Memory B cell (primary cell): ENCODE measurements around the gene OXT.

Experiments
- ATAC-seq: fragments of 150-1000 bp; cut with Tn5 transposase; 2 replicates; pipeline ENCODE4 v1.10.0; 2021; ENCODE audit warnings: low read depth, mild to moderate bottlenecking, moderate library complexity
- DNase-seq, 2 donors: peaks; one replicate each; pipeline ENCODE4 v3.0.0; 2022; ENCODE audit warnings: low spot score in 2 of 2
- H3K27ac Mint-ChIP-seq: one replicate; pipeline ENCODE4 v1.8.0; 2022; ENCODE audit warnings: mild to moderate bottlenecking, moderate library complexity, mixed read lengths
- H3K27me3 Mint-ChIP-seq: one replicate; pipeline ENCODE4 v1.8.0; 2022; ENCODE audit warnings: mixed read lengths
- H3K36me3 Mint-ChIP-seq: one replicate; pipeline ENCODE4 v1.8.0; 2022; ENCODE audit warnings: mild to moderate bottlenecking, mixed read lengths
- H3K4me1 Mint-ChIP-seq: one replicate; pipeline ENCODE4 v1.8.0; 2022; ENCODE audit warnings: mixed read lengths
- H3K4me3 Mint-ChIP-seq: one replicate; pipeline ENCODE4 v1.8.0; 2022; ENCODE audit warnings: mild to moderate bottlenecking, moderate library complexity, mixed read lengths
- H3K9me3 Mint-ChIP-seq: one replicate; pipeline ENCODE4 v1.8.0; 2022; ENCODE audit warnings: mixed read lengths

The OXT gene

GRCh38 chr20:3085571-3086072, 14.2 kb downstream of the OXT start:
- no peak overlapping the region for H3K27ac Mint-ChIP-seq
- ATAC-seq, result no peak
- no peaks in the 10 kb centered on the region for H3K36me3 Mint-ChIP-seq
- no peak for DNase-seq
- H3K27me3 Mint-ChIP-seq, result peaks cover 41% of the 10 kb centered on the region
- H3K4me3 Mint-ChIP-seq, result no peak overlapping the region
- H3K4me1 Mint-ChIP-seq, result peaks cover 13% of the 10 kb centered on the region
- no peaks in the 10 kb centered on the region for H3K9me3 Mint-ChIP-seq

- no peak overlapping the region for H3K4me3 Mint-ChIP-seq
- H3K9me3 Mint-ChIP-seq, result no peaks in the 10 kb centered on the region
- no peak for ATAC-seq
- no peaks in the 10 kb centered on the region for H3K36me3 Mint-ChIP-seq
- H3K27ac Mint-ChIP-seq, result no peak overlapping the region
- peaks cover 28% of the 10 kb centered on the region for H3K27me3 Mint-ChIP-seq
- no peak for DNase-seq
- peaks cover 12% of the 10 kb centered on the region for H3K4me1 Mint-ChIP-seq
These were observed 16.6 kb downstream of the OXT start for GRCh38 chr20:3088031-3088430.

GRCh38 chr20:3090565-3090964, 19.1 kb downstream of the OXT start:
- H3K9me3 Mint-ChIP-seq, result no peaks in the 10 kb centered on the region
- H3K36me3 Mint-ChIP-seq, result no peaks in the 10 kb centered on the region
- no peak overlapping the region for H3K4me3 Mint-ChIP-seq
- ATAC-seq (no peak), DNase-seq (no peak)
- H3K27me3 Mint-ChIP-seq, result peaks cover 16% of the 10 kb centered on the region
- peaks cover 8% of the 10 kb centered on the region for H3K4me1 Mint-ChIP-seq
- H3K27ac Mint-ChIP-seq, result no peak overlapping the region

- peak overlapping the region; percentile 89 for H3K4me3 Mint-ChIP-seq
- H3K27me3 Mint-ChIP-seq, result peaks cover 16% of the 10 kb centered on the region
- peak; percentile 44 to 51 for DNase-seq
- ATAC-seq, result peak; percentile 36
- no peaks in the 10 kb centered on the region for H3K9me3 Mint-ChIP-seq
- H3K36me3 Mint-ChIP-seq, result no peaks in the 10 kb centered on the region
- H3K27ac Mint-ChIP-seq, result peak overlapping the region; percentile 87
- peaks cover 8% of the 10 kb centered on the region for H3K4me1 Mint-ChIP-seq
These were observed 21.4 kb downstream of the OXT start for GRCh38 chr20:3092611-3093379.

- ATAC-seq (peak; percentile 48), DNase-seq (no peak)
- Mint-ChIP-seq H3K36me3 (no peaks in the 10 kb centered on the region), H3K4me1 (peaks cover 8% of the 10 kb centered on the region), H3K27ac (peak overlapping the region; percentile 87), H3K4me3 (no peak overlapping the region), H3K9me3 (no peaks in the 10 kb centered on the region), H3K27me3 (peaks cover 11% of the 10 kb centered on the region)
These were observed 22.5 kb downstream of the OXT start for GRCh38 chr20:3093861-3094361.

GRCh38 chr20:3094848-3095629, 23.6 kb downstream of the OXT start:
- no peak overlapping the region for H3K4me3 Mint-ChIP-seq
- ATAC-seq (no peak), DNase-seq (no peak)
- no peaks in the 10 kb centered on the region for H3K36me3 Mint-ChIP-seq
- peaks cover 8% of the 10 kb centered on the region for H3K4me1 Mint-ChIP-seq
- H3K27me3 Mint-ChIP-seq, result peaks cover 7% of the 10 kb centered on the region
- H3K27ac Mint-ChIP-seq, result peak overlapping the region; percentile 84
- H3K9me3 Mint-ChIP-seq, result no peaks in the 10 kb centered on the region

GRCh38 chr20:3100480-3100879, 29.1 kb downstream of the OXT start:
- H3K9me3 Mint-ChIP-seq, result no peaks in the 10 kb centered on the region
- H3K4me3 Mint-ChIP-seq, result no peak overlapping the region
- peaks cover 3% of the 10 kb centered on the region for H3K27me3 Mint-ChIP-seq
- DNase-seq (no peak), ATAC-seq (no peak)
- peaks cover 9% of the 10 kb centered on the region for H3K4me1 Mint-ChIP-seq
- H3K27ac Mint-ChIP-seq, result no peak overlapping the region
- H3K36me3 Mint-ChIP-seq, result no peaks in the 10 kb centered on the region

GRCh38 chr20:3101251-3101650, 29.8 kb downstream of the OXT start:
- DNase-seq (no peak), ATAC-seq (no peak)
- no peak overlapping the region for H3K27ac Mint-ChIP-seq
- no peaks in the 10 kb centered on the region for H3K9me3 Mint-ChIP-seq
- H3K36me3 Mint-ChIP-seq, result no peaks in the 10 kb centered on the region
- no peak overlapping the region for H3K4me3 Mint-ChIP-seq
- peaks cover 9% of the 10 kb centered on the region for H3K4me1 Mint-ChIP-seq
- peaks cover 3% of the 10 kb centered on the region for H3K27me3 Mint-ChIP-seq

GRCh38 chr20:3101737-3102574, 30.5 kb downstream of the OXT start:
- Mint-ChIP-seq H3K27ac (no peak overlapping the region), H3K4me1 (peaks cover 9% of the 10 kb centered on the region), H3K4me3 (no peak overlapping the region), H3K9me3 (no peaks in the 10 kb centered on the region), H3K27me3 (peaks cover 3% of the 10 kb centered on the region), H3K36me3 (no peaks in the 10 kb centered on the region)
- DNase-seq, result no peak
- peak; percentile 63 for ATAC-seq

- H3K4me3 Mint-ChIP-seq, result no peak overlapping the region
- ATAC-seq, result no peak
- no peaks in the 10 kb centered on the region for H3K9me3 Mint-ChIP-seq
- DNase-seq, result no peak
- peaks cover 3% of the 10 kb centered on the region for H3K27me3 Mint-ChIP-seq
- H3K27ac Mint-ChIP-seq, result no peak overlapping the region
- peaks cover 9% of the 10 kb centered on the region for H3K4me1 Mint-ChIP-seq
- H3K36me3 Mint-ChIP-seq, result no peaks in the 10 kb centered on the region
These were observed 31.4 kb downstream of the OXT start for GRCh38 chr20:3102575-3103368.

GRCh38 chr20:3103369-3104032, 32.1 kb downstream of the OXT start:
- DNase-seq (no peak), ATAC-seq (no peak)
- no peaks in the 10 kb centered on the region for H3K36me3 Mint-ChIP-seq
- no peak overlapping the region for H3K27ac Mint-ChIP-seq
- peaks cover 9% of the 10 kb centered on the region for H3K4me1 Mint-ChIP-seq
- no peak overlapping the region for H3K4me3 Mint-ChIP-seq
- no peaks in the 10 kb centered on the region for H3K9me3 Mint-ChIP-seq
- peaks cover 3% of the 10 kb centered on the region for H3K27me3 Mint-ChIP-seq

GRCh38 chr20:3105256-3106137, 34.1 kb downstream of the OXT start:
- Mint-ChIP-seq H3K36me3 (peaks cover 2% of the 10 kb centered on the region), H3K4me1 (peaks cover 9% of the 10 kb centered on the region), H3K9me3 (no peaks in the 10 kb centered on the region), H3K4me3 (no peak overlapping the region), H3K27ac (no peak overlapping the region), H3K27me3 (peaks cover 3% of the 10 kb centered on the region)
- DNase-seq (no peak), ATAC-seq (no peak)
